DOHH2 (cell line): ENCODE data around the gene TRIL.

Source experiments
- H3F3A ChIP-seq: fragments of 200-600 bp; sonication (generic), shearing (Covaris generic); 2 replicates; pipeline ENCODE4 v1.6.0; 2016; ENCODE audit warnings: antibody characterized with exemption, mild to moderate bottlenecking; ENCODE audit not compliant: control insufficient read depth, insufficient read depth
- H3K27ac ChIP-seq: fragments of 200-600 bp; sonication (generic); 2 replicates; pipeline ENCODE4 v1.5.1; 2014; ENCODE audit warnings: low read depth, mild to moderate bottlenecking, low read length, moderate library complexity
- H3K27me3 ChIP-seq: fragments of 200-600 bp; sonication (generic); 2 replicates; pipeline ENCODE4 v1.6.1; 2014; ENCODE audit warnings: mild to moderate bottlenecking, low read length, mixed read lengths; ENCODE audit not compliant: control insufficient read depth
- H3K36me3 ChIP-seq: fragments of 200-600 bp; sonication (generic); 2 replicates; pipeline ENCODE4 v1.6.1; 2014; ENCODE audit warnings: mild to moderate bottlenecking, low read length, moderate library complexity, mixed read lengths; ENCODE audit not compliant: control insufficient read depth
- H3K4me1 ChIP-seq: fragments of 200-600 bp; sonication (generic); 2 replicates; pipeline ENCODE4 v1.6.1; 2014; ENCODE audit warnings: mild to moderate bottlenecking, low read length, mixed read lengths; ENCODE audit not compliant: control insufficient read depth
- H3K4me2 ChIP-seq: fragments of 200-600 bp; sonication (generic); 2 replicates; pipeline ENCODE4 v1.6.0; 2014; ENCODE audit warnings: mild to moderate bottlenecking, low read length, moderate library complexity
- H3K4me3 ChIP-seq: fragments of 200-600 bp; sonication (generic); 2 replicates; pipeline ENCODE4 v1.5.1; 2014; ENCODE audit warnings: mild to moderate bottlenecking, low read length, mixed read lengths
- H3K79me2 ChIP-seq: fragments of 200-600 bp; sonication (generic); 2 replicates; pipeline ENCODE4 v1.6.1; 2014; ENCODE audit warnings: mild to moderate bottlenecking, low read length, mixed read lengths; ENCODE audit not compliant: control insufficient read depth
- H3K9me2 ChIP-seq: fragments of 200-600 bp; sonication (generic); replicated peaks from 2 replicates; pipeline ENCODE4 v1.6.1; 2014; ENCODE audit warnings: mild to moderate bottlenecking, low read length, mixed read lengths; ENCODE audit not compliant: control insufficient read depth
- H3K9me3 ChIP-seq: fragments of 200-600 bp; sonication (generic); 2 replicates; pipeline ENCODE4 v1.6.1; 2014; ENCODE audit warnings: antibody characterized with exemption, low read length, mixed read lengths; ENCODE audit not compliant: control insufficient read depth, insufficient read depth
- H4K20me1 ChIP-seq: fragments of 200-600 bp; sonication (generic); 2 replicates; pipeline ENCODE4 v1.6.0; 2014; ENCODE audit warnings: low read depth, mild to moderate bottlenecking, antibody characterized with exemption, low read length, moderate library complexity; ENCODE audit not compliant: control insufficient read depth, insufficient read depth
- EZH2phosphoT487 ChIP-seq: fragments of 200-600 bp; sonication (generic); IDR thresholded peaks from 2 replicates; pipeline ENCODE4 v1.6.1; 2017; ENCODE audit warnings: borderline replicate concordance, mild to moderate bottlenecking, antibody characterized with exemption, low read length, moderate library complexity, mixed read lengths
- TF ChIP-seq, protein P1 (sequence below): fragments of 200-600 bp; sonication (generic); IDR thresholded peaks from one replicate; pipeline ENCODE4 v1.5.1; 2014; ENCODE audit warnings: antibody characterized with exemption, mild to moderate bottlenecking, low read depth, low read length; ENCODE audit not compliant: poor library complexity, severe bottlenecking

TRIL gene

DNA sequence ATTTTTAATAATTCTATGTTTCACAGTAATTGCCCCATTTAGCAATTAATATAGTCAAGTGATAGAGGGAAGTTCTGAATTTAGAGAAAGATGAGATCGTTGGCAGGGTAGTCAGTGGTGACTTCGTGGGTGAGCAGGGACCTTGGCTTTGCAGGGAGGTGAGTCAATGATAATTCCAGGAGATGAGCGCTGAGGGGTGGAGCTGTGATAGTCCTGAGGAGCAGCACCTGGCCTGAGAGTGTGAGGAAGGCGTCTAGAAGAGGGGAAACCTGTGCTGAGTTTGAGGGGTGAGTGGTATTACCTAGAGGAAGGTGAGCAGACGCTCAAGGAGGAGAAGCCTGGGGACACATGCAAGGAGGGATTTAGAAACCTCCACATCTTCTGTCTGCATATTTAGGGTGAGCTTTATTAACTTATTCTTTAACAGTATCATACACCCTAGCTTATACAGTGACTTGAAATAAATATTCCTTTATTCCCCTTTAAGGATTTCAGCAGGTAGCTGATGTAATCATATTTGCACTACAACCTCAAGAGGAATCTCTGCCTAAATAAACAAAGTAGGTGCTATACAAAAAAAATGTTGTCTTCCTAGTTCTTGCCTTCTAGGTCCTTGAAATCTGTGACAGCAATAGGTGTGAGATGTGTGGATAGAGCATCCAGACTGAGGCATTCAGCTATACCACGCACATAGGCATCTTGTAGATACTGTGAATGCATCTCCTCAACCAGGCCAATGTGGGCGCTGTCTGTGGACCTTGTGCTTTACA lies 2.1 kb upstream of the TRIL start:
- no peak overlapping the region for H3K4me3 ChIP-seq
- TF ChIP-seq EZH2phosphoT487: no peak
- TF ChIP-seq, protein P1, sequence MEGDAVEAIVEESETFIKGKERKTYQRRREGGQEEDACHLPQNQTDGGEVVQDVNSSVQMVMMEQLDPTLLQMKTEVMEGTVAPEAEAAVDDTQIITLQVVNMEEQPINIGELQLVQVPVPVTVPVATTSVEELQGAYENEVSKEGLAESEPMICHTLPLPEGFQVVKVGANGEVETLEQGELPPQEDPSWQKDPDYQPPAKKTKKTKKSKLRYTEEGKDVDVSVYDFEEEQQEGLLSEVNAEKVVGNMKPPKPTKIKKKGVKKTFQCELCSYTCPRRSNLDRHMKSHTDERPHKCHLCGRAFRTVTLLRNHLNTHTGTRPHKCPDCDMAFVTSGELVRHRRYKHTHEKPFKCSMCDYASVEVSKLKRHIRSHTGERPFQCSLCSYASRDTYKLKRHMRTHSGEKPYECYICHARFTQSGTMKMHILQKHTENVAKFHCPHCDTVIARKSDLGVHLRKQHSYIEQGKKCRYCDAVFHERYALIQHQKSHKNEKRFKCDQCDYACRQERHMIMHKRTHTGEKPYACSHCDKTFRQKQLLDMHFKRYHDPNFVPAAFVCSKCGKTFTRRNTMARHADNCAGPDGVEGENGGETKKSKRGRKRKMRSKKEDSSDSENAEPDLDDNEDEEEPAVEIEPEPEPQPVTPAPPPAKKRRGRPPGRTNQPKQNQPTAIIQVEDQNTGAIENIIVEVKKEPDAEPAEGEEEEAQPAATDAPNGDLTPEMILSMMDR: no peak
- peaks cover 22% of the 10 kb centered on the region; the same call in 1 of the 2 replicates for H3K9me3 ChIP-seq
- no peak overlapping the region for H3K4me2 ChIP-seq
- H3K9me2 ChIP-seq: no peaks in the 10 kb centered on the region
- no peaks in the 10 kb centered on the region for H4K20me1 ChIP-seq
- no peak overlapping the region for H3K27ac ChIP-seq
- no peaks in the 10 kb centered on the region for H3K79me2 ChIP-seq
- no peaks in the 10 kb centered on the region for H3K4me1 ChIP-seq
- H3F3A ChIP-seq: no peaks in the 10 kb centered on the region
- H3K36me3 ChIP-seq: no peaks in the 10 kb centered on the region
- H3K27me3 ChIP-seq: no peaks in the 10 kb centered on the region

DNA sequence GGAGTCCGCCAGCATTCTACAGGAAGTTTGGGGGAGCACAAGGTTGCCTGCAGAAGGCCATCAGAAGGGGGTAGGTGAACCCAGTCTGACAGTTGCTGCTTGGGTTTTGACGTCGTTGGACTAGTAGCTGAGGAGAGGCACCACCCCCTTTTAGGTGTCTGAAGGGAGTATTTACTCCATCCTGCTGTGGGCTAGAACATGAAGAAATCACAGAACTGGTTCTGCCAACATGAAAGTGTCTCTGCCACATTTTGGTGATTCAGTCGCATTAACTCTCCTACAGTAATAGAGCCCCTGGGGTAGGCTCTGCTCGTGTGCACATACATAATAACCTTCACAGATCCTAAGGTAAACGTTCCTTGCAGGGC lies 834 bp upstream of the TRIL start:
- H3K27ac ChIP-seq: no peak overlapping the region
- no peak overlapping the region for H3K4me3 ChIP-seq
- no peak overlapping the region for H3K4me2 ChIP-seq
- no peaks in the 10 kb centered on the region for H3K36me3 ChIP-seq
- H3K9me3 ChIP-seq: peaks cover 22% of the 10 kb centered on the region; the same call in 1 of the 2 replicates
- H3K4me1 ChIP-seq: no peaks in the 10 kb centered on the region
- no peaks in the 10 kb centered on the region for H4K20me1 ChIP-seq
- no peaks in the 10 kb centered on the region for H3K9me2 ChIP-seq
- no peaks in the 10 kb centered on the region for H3K79me2 ChIP-seq
- no peaks in the 10 kb centered on the region for H3F3A ChIP-seq
- no peak for TF ChIP-seq EZH2phosphoT487
- TF ChIP-seq, protein P1: no peak
- H3K27me3 ChIP-seq: no peaks in the 10 kb centered on the region

DNA sequence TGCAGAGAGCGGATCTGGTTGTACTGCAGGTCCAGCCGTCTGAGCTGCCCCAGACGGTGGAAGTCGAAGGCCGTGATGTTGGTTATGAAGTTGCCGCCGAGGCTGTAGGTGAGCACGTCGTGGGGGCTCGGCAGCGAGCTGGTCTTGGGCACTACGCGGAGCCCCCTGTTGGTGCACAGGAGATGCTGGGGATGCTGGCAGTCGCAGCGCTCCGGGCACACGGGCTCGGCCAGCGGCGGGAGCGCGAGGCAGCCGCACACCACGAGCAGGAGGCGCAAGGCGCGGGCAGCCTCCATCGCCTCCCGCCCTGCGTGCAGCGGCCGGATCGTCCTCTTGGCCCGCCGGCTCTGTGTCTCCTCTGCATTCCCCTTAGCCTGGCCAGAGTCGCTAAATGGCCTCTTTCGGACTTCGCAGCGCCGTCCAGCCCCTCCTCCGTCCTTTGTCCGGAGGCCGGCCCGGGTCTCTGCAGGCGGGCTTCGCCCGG lies 337 bp downstream of the TRIL start:
- Histone ChIP-seq H3K36me3 (no peaks in the 10 kb centered on the region), H3K4me1 (no peaks in the 10 kb centered on the region), H3K27ac (no peak overlapping the region), H3K4me3 (no peak overlapping the region), H3K27me3 (no peaks in the 10 kb centered on the region), H3K9me2 (no peaks in the 10 kb centered on the region), H3K9me3 (peaks cover 22% of the 10 kb centered on the region; the same call in 1 of the 2 replicates), H4K20me1 (no peaks in the 10 kb centered on the region), H3F3A (no peaks in the 10 kb centered on the region), H3K4me2 (no peak overlapping the region), H3K79me2 (no peaks in the 10 kb centered on the region)
- TF ChIP-seq, protein P1: no peak
- no peak for TF ChIP-seq EZH2phosphoT487
